Smooth muscle cell (in vitro differentiated cells): ENCODE measurements around the gene TNFSF9. TPM values are rescaled to one million over a fixed set of nuclear protein-coding genes. Genes with fewer than 3 reads are reported as not detected.

Experiments
- DNase-seq: peaks from one replicate; lab custom pipeline; 2025; ENCODE audit not compliant: unreplicated experiment; lab: John Stamatoyannopoulos, UW
- H2AFZ ChIP-seq: fragments of 200-600 bp; sonication (generic); 2 replicates; pipeline ENCODE4 v1.6.0; 2016; ENCODE audit warnings: antibody characterized with exemption, low read depth, mild to moderate bottlenecking
- H3F3A ChIP-seq: fragments of 200-600 bp; sonication (generic); 2 replicates; pipeline ENCODE4 v1.6.0; 2017; ENCODE audit warnings: antibody characterized with exemption, low read depth
- H3K27ac ChIP-seq: fragments of 200-600 bp; sonication (generic); 2 replicates; pipeline ENCODE4 v1.5.1; 2016; ENCODE audit warnings: low read depth, mild to moderate bottlenecking
- H3K27me3 ChIP-seq: fragments of 200-600 bp; sonication (generic); 2 replicates; pipeline ENCODE4 v1.6.1; 2016; ENCODE audit warnings: low read depth, mild to moderate bottlenecking
- H3K36me3 ChIP-seq: fragments of 200-600 bp; sonication (generic); 2 replicates; pipeline ENCODE4 v1.5.1; 2016; ENCODE audit warnings: low read depth
- H3K4me1 ChIP-seq: fragments of 200-600 bp; sonication (generic); 2 replicates; pipeline ENCODE4 v1.5.1; 2016; ENCODE audit warnings: low read depth
- H3K4me2 ChIP-seq: fragments of 200-600 bp; sonication (generic); 2 replicates; pipeline ENCODE4 v1.6.0; 2016; ENCODE audit warnings: mild to moderate bottlenecking
- H3K4me3 ChIP-seq: fragments of 200-600 bp; sonication (generic); 2 replicates; pipeline ENCODE4 v1.5.1; 2016; ENCODE audit warnings: mild to moderate bottlenecking
- H3K79me2 ChIP-seq: fragments of 200-600 bp; sonication (generic); 2 replicates; pipeline ENCODE4 v1.6.0; 2016; ENCODE audit warnings: low read depth, mild to moderate bottlenecking
- H3K9ac ChIP-seq: fragments of 200-600 bp; sonication (generic); 2 replicates; pipeline ENCODE4 v1.6.0; 2016; ENCODE audit warnings: low read depth
- H3K9me3 ChIP-seq: fragments of 200-600 bp; sonication (generic); replicated peaks from 2 replicates; pipeline ENCODE4 v1.5.1; 2016; ENCODE audit warnings: low read depth
- H4K20me1 ChIP-seq: fragments of 200-600 bp; sonication (generic); 2 replicates; pipeline ENCODE4 v1.6.0; 2016; ENCODE audit warnings: low read depth
- WGBS: methylation state at CpG from one replicate; pipeline ENCODE4 v1.1.7; 2016; ENCODE audit warnings: low lambda C conversion rate; 5-methylcytosine and 5-hydroxymethylcytosine counted together
- polyA plus RNA-seq: library from polyadenylated mRNA; unstranded; fragments of >200 nt; fragmentation: Nextera tagmentation; extraction: Ambion mirVana; gene quantifications from 2 replicates; pipeline ENCODE4 v1.2.1, GENCODE V29; 2016
- total RNA-seq: library from RNA; depleted of rRNA; stranded (reverse); fragments of >200 nt; gene quantifications from 2 replicates; pipeline ENCODE4 v1.2.3, GENCODE V29; 2014
- TF ChIP-seq, protein P1 (sequence below): fragments of 200-600 bp; sonication (generic); IDR thresholded peaks from 2 replicates; pipeline ENCODE4 v1.5.1; 2017; ENCODE audit warnings: borderline replicate concordance, mild to moderate bottlenecking, antibody characterized with exemption; ENCODE audit not compliant: insufficient read depth, poor library complexity, severe bottlenecking

Gene TNFSF9
- total and polyA plus RNA-seq, 2 experiments from 2014 or later = 3.4 to 7.3 TPM

DNA sequence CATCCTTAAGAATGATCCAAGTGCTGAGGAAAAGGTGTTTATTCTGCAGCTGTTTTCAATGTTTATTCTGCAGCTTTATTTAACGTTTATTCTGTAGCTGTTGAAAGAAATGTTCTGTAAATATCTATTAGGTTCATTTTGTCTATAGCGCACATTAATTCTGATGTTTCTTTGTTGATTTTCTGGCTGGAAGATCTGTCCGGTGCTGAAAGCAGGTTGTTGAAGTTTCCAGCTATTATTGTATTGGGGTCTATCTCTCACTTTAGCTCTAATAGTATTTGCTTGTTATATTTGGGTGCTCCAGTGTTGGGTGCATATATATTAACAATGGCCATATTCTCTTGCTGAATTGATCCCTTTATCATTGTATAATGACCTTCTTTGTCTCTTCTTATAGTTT is 39.9 kb downstream of the TNFSF9 start:
- no peaks in the 10 kb centered on the region for H3F3A ChIP-seq
- TF ChIP-seq, protein P1, sequence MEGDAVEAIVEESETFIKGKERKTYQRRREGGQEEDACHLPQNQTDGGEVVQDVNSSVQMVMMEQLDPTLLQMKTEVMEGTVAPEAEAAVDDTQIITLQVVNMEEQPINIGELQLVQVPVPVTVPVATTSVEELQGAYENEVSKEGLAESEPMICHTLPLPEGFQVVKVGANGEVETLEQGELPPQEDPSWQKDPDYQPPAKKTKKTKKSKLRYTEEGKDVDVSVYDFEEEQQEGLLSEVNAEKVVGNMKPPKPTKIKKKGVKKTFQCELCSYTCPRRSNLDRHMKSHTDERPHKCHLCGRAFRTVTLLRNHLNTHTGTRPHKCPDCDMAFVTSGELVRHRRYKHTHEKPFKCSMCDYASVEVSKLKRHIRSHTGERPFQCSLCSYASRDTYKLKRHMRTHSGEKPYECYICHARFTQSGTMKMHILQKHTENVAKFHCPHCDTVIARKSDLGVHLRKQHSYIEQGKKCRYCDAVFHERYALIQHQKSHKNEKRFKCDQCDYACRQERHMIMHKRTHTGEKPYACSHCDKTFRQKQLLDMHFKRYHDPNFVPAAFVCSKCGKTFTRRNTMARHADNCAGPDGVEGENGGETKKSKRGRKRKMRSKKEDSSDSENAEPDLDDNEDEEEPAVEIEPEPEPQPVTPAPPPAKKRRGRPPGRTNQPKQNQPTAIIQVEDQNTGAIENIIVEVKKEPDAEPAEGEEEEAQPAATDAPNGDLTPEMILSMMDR = no peak
- no peak overlapping the region for H3K9ac ChIP-seq
- no peak overlapping the region for H3K27ac ChIP-seq
- 72% methylated on average over 3 of the region's 3 CpGs for whole genome bisulfite sequencing
- DNase-seq = no peak
- no peaks in the 10 kb centered on the region for H3K4me1 ChIP-seq
- no peak overlapping the region for H3K4me2 ChIP-seq
- H2AFZ ChIP-seq = no peak overlapping the region
- no peaks in the 10 kb centered on the region for H3K27me3 ChIP-seq
- H3K79me2 ChIP-seq = no peaks in the 10 kb centered on the region
- H4K20me1 ChIP-seq = no peaks in the 10 kb centered on the region
- H3K9me3 ChIP-seq = no peaks in the 10 kb centered on the region
- H3K4me3 ChIP-seq = no peak overlapping the region
- no peaks in the 10 kb centered on the region for H3K36me3 ChIP-seq

DNA sequence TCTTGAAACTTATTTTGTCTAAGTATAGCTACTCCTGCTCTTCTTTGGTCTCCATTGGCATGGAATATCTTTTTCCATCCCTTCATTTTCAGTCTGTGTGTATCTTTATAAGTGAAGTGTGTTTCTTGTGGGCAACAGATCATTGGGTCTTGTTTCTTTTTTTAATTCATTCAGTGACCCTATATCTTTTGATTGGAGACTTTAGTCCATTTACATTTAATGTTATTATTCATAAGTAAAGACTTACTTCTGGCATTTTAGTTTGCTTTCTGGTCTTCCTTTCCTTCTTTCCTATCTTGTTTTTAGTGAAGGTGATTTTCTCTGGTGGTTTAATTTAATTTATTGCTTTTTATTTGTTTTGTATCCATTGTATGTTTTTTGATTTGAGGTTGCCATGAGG is 40.3 kb downstream of the TNFSF9 start:
- H3K27me3 ChIP-seq = no peaks in the 10 kb centered on the region
- no peak overlapping the region for H3K27ac ChIP-seq
- no peak overlapping the region for H2AFZ ChIP-seq
- no peaks in the 10 kb centered on the region for H3F3A ChIP-seq
- H3K36me3 ChIP-seq = no peaks in the 10 kb centered on the region
- no peaks in the 10 kb centered on the region for H3K4me1 ChIP-seq
- H3K9ac ChIP-seq = no peak overlapping the region
- H4K20me1 ChIP-seq = no peaks in the 10 kb centered on the region
- no peak for DNase-seq
- H3K4me2 ChIP-seq = no peak overlapping the region
- H3K4me3 ChIP-seq = no peak overlapping the region
- H3K9me3 ChIP-seq = no peaks in the 10 kb centered on the region
- no peaks in the 10 kb centered on the region for H3K79me2 ChIP-seq
- TF ChIP-seq, protein P1 = no peak

DNA sequence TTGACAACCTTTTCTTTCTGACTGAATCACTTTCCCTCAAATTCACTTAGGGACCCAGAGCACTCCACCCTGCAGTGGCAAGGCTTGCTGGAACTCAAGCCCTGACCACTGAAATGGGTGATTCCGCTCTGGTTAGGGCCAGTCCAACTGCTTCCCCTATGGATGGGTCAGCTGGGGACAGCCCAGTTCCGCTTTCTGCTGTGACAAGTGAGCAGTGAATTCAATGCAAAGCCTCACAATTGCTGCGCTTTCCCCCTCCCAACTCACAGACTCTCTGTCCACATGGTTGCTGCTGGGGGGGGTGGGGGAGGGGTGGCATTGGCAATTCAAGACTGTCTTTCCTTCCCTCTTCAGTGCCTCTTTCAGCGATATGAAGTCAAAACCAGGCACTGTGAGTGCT is 41.4 kb downstream of the TNFSF9 start:
- TF ChIP-seq, protein P1 = no peak
- DNase-seq = no peak
- Histone ChIP-seq H3K4me3 (no peak overlapping the region), H3K27me3 (no peaks in the 10 kb centered on the region), H2AFZ (no peak overlapping the region), H3K27ac (no peak overlapping the region), H4K20me1 (no peaks in the 10 kb centered on the region), H3K9ac (no peak overlapping the region), H3K4me1 (no peaks in the 10 kb centered on the region), H3K79me2 (no peaks in the 10 kb centered on the region), H3K36me3 (no peaks in the 10 kb centered on the region), H3F3A (no peaks in the 10 kb centered on the region), H3K9me3 (no peaks in the 10 kb centered on the region), H3K4me2 (no peak overlapping the region)
- 72% methylated on average over 4 of the region's 4 CpGs for WGBS

DNA sequence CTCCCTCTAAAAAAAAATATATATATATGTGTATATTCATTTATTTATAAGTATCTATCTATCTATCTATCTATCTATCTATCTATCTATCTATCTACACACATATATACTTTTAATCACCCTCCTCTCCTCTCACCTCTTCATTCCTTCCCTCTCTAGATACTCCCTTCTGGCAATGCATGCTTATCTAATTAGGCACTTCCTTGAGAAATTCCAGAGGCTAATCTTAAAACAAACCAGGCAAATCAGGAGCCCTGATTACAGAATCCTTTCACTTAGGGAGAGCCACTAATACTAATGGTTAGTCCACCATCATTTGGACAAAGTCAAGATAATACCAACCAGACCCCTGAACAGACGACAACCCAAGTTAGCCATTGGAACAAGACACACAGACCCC is 42.5 kb downstream of the TNFSF9 start:
- DNase-seq = no peak
- Histone ChIP-seq H3K9ac (no peak overlapping the region), H3F3A (no peaks in the 10 kb centered on the region), H3K27ac (no peak overlapping the region), H2AFZ (no peak overlapping the region), H3K36me3 (no peaks in the 10 kb centered on the region), H3K79me2 (no peaks in the 10 kb centered on the region), H3K4me1 (no peaks in the 10 kb centered on the region), H3K27me3 (no peaks in the 10 kb centered on the region), H3K4me3 (no peak overlapping the region), H3K4me2 (no peak overlapping the region), H3K9me3 (no peaks in the 10 kb centered on the region), H4K20me1 (no peaks in the 10 kb centered on the region)
- TF ChIP-seq, protein P1 = no peak
- WGBS = 21% methylated on average over 1 of the region's 1 CpG
